Right renal cortex interstitium (tissue), 3 donors: ENCODE measurements around the gene FYCO1. TPM values are rescaled to one million over a fixed set of nuclear protein-coding genes. Genes with fewer than 3 reads are reported as not detected.

Experiments used
- DNase-seq, 3 donors: peaks; one replicate each; pipeline ENCODE4 v3.0.0-alpha.2; 2013; ENCODE audit warnings: low read depth in 3 of 3, low spot score in 2 of 3
- polyA plus RNA-seq, 3 donors: library from polyadenylated mRNA; unstranded; fragments of 120-200 nt; gene quantifications; one replicate each; pipeline ENCODE4 v1.2.1, GENCODE V29; 2013; ENCODE audit not compliant: insufficient read length in 3 of 3

FYCO1 gene
- polyA plus RNA-seq, 3 donors, result 16.7 to 18.5 (median 18.5) TPM

- DNase-seq, result no peak
These were observed 9.9 kb downstream of the FYCO1 start for GRCh38 chr3:45985532-45986302.

- no peak for DNase-seq
These were observed 11.0 kb downstream of the FYCO1 start for GRCh38 chr3:45984331-45985312.

- DNase-seq, result no peak
These were observed 11.9 kb downstream of the FYCO1 start for GRCh38 chr3:45983770-45984169.

- no peak for DNase-seq
These were observed 14.1 kb downstream of the FYCO1 start for GRCh38 chr3:45981346-45982074.

- no peak for DNase-seq
These were observed 14.8 kb downstream of the FYCO1 start for GRCh38 chr3:45980819-45981218.

- no peak for DNase-seq
These were observed 15.3 kb downstream of the FYCO1 start for GRCh38 chr3:45980229-45980813.

GRCh38 chr3:45979378-45979777 lies 16.2 kb downstream of the FYCO1 start:
- no peak for DNase-seq

- DNase-seq, result no peak
These were observed 17.4 kb downstream of the FYCO1 start for GRCh38 chr3:45978006-45978761.

GRCh38 chr3:45976191-45977091 lies 19.2 kb downstream of the FYCO1 start:
- no peak for DNase-seq

- no peak for DNase-seq
These were observed 19.9 kb downstream of the FYCO1 start for GRCh38 chr3:45975686-45976085.

GRCh38 chr3:45974686-45975085 lies 20.9 kb downstream of the FYCO1 start:
- DNase-seq, result no peak

GRCh38 chr3:45972534-45973402 lies 22.9 kb downstream of the FYCO1 start:
- DNase-seq, result no peak

GRCh38 chr3:45969953-45970352 lies 25.7 kb downstream of the FYCO1 start:
- no peak for DNase-seq

GRCh38 chr3:45969116-45969515 lies 26.5 kb downstream of the FYCO1 start:
- no peak for DNase-seq

GRCh38 chr3:45968706-45969105 lies 26.9 kb downstream of the FYCO1 start:
- no peak for DNase-seq

GRCh38 chr3:45968149-45968548 lies 27.5 kb downstream of the FYCO1 start:
- no peak for DNase-seq

- DNase-seq, result no peak
These were observed 27.9 kb downstream of the FYCO1 start for GRCh38 chr3:45967724-45968123.
